ENCODE data around the gene TAF5. TPM values are rescaled to one million over a fixed set of nuclear protein-coding genes. Genes with fewer than 3 reads are reported as not detected.
"Not testable (repeated sequence)": the region's sequence is repeated elsewhere in the genome, so short reads cannot be mapped to it uniquely, and the experiment has no call there.

TAF5 gene
- total and polyA plus RNA-seq, 2 experiments from 2014 or later: 1.7 to 4.0 TPM

DNA sequence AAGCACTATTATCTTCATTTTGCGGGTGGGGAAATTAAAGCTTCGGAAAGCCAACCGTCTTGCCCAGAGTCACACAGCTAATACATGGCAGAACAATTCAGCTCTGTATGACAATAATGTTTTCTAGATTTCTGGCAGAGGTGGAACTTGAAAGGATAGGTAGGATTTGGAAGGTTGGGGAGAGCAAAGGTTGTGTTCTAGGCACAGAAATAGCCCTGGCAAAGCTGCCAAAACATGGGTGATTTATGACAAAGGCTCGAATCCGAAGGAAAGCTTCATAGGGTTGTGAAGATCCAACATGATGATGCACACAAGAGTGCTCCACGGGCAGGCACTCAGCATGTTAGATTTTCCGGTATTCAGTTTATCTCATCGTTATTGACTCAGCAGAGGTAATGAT lies 47.8 kb downstream of the TAF5 start:
- Histone ChIP-seq H3F3A (ENCODE audit: insufficient read depth) (0 out of 2 replicates have a peak, but pooled peaks cover 10% of the 10 kb centered on the region), H3K9me3 (ENCODE audit: low read depth) (no peaks in the 10 kb centered on the region), H3K27ac (no peak overlapping the region), H3K9ac (no peak overlapping the region), H3K4me3 (no peak overlapping the region), H3K36me3 (ENCODE audit: low read depth) (peaks cover 64% of the 10 kb centered on the region), H3K79me2 (ENCODE audit: insufficient read depth) (0 out of 2 replicates have a peak, but pooled peaks cover 5% of the 10 kb centered on the region), H4K20me1 (ENCODE audit: insufficient read depth) (no peaks in the 10 kb centered on the region), H3K9me2 (ENCODE audit: insufficient read depth) (no peaks in the 10 kb centered on the region), H3K4me2 (ENCODE audit: unreplicated experiment) (no peak overlapping the region), H3K4me1 (ENCODE audit: insufficient read depth) (no peaks in the 10 kb centered on the region), H2AFZ (no peak overlapping the region), H3K27me3 (replicated peaks; ENCODE audit: insufficient read depth) (no peaks in the 10 kb centered on the region)
- TF ChIP-seq EZH2phosphoT487 (IDR thresholded peaks at IDR 0.05; ENCODE audit: insufficient read depth, low read depth): no peak
- no peak for TF ChIP-seq EZH2 (IDR thresholded peaks at IDR 0.05; ENCODE audit: insufficient read depth, poor library complexity, severe bottlenecking)
- DNase-seq: no peak
- 68 to 70% methylated on average over 8 of the region's 8 CpGs for WGBS, 2 experiments (ENCODE audit: low coverage in 1 of 2, low lambda C conversion rate in 2 of 2, missing lambda C conversion rate in 2 of 2)
- in situ Hi-C loops (cut with MboI): loop anchor here (10.0 kb wide), 1 partner anchor 69 kb away; no protein-coding TSS in a partner anchor

DNA sequence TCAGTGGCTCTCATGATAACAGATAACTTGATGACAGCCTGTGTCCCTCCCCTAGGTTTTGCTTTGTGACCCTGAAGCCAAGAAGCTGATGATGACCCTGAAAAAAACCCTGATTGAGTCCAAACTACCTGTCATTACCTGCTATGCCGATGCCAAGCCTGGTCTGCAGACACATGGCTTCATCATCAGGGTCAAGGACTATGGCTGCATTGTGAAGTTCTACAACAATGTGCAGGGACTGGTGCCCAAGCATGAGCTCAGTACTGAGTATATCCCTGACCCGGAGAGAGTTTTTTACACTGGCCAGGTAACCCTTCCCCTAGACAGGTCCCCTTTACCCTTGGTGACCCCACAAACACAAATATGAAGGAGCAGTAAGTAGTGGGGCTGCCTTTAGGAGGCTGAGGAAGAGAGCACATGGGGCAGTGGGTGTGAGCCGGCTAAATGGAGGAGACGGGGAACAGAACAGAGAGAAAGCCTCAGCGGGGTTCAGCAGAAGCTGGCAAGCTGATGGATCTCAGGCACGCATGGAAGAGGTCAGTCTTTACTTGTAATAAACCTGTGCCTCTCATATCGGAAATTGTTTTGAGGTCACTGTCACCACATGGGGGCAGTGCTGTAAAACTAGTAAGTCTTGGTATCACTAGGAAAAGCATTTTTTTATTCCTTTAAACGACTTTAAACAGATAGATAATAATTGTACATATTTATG lies 48.8 kb downstream of the TAF5 start:
- TF ChIP-seq EZH2phosphoT487 (IDR thresholded peaks at IDR 0.05; ENCODE audit: insufficient read depth, low read depth) (no peak), EZH2 (IDR thresholded peaks at IDR 0.05; ENCODE audit: insufficient read depth, poor library complexity, severe bottlenecking) (no peak)
- H3K4me1 ChIP-seq (ENCODE audit: insufficient read depth): no peaks in the 10 kb centered on the region
- H3K36me3 ChIP-seq (ENCODE audit: low read depth): peaks cover 61% of the 10 kb centered on the region
- H3K79me2 ChIP-seq (ENCODE audit: insufficient read depth): 0 out of 2 replicates have a peak, but pooled peaks cover 5% of the 10 kb centered on the region
- no peaks in the 10 kb centered on the region for H3K27me3 ChIP-seq (replicated peaks; ENCODE audit: insufficient read depth)
- H3K4me3 ChIP-seq: no peak overlapping the region
- 0 out of 2 replicates have a peak, but pooled peaks cover 10% of the 10 kb centered on the region for H3F3A ChIP-seq (ENCODE audit: insufficient read depth)
- peak; percentile 77 for DNase-seq
- WGBS, 2 experiments (ENCODE audit: low coverage in 1 of 2, low lambda C conversion rate in 2 of 2, missing lambda C conversion rate in 2 of 2): 37 to 39% methylated on average over 8 of the region's 8 CpGs
- no peak overlapping the region for H2AFZ ChIP-seq
- in situ Hi-C loops (cut with MboI): loop anchor here (10.0 kb wide), 1 partner anchor 68 kb away; no protein-coding TSS in a partner anchor
- H3K9ac ChIP-seq: no peak overlapping the region
- no peaks in the 10 kb centered on the region for H3K9me2 ChIP-seq (ENCODE audit: insufficient read depth)
- H3K4me2 ChIP-seq (ENCODE audit: unreplicated experiment): no peak overlapping the region
- H3K9me3 ChIP-seq (ENCODE audit: low read depth): no peaks in the 10 kb centered on the region
- no peaks in the 10 kb centered on the region for H4K20me1 ChIP-seq (ENCODE audit: insufficient read depth)
- no peak overlapping the region for H3K27ac ChIP-seq

DNA sequence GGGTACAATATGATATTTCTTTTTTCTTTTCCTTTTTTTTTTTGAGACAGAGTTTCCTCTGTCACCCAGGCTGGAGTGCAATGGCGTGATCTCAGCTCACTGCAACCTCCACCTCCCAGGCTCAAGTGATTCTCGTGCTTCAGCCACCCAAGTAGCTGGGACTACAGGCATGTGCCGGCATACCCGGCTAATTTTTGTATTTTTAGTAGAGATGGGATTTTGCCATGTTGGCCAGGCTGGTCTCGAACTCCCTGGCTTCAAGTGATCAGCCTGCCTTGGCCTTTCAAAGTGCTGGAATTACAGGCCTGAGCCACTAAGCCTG lies 49.3 kb downstream of the TAF5 start:
- H2AFZ ChIP-seq; H3K4me3 ChIP-seq; H3K9me3 ChIP-seq (ENCODE audit: low read depth); H3F3A ChIP-seq (ENCODE audit: insufficient read depth); H3K9ac ChIP-seq; H3K27ac ChIP-seq; H3K27me3 ChIP-seq (replicated peaks; ENCODE audit: insufficient read depth); H4K20me1 ChIP-seq (ENCODE audit: insufficient read depth); H3K9me2 ChIP-seq (ENCODE audit: insufficient read depth); H3K79me2 ChIP-seq (ENCODE audit: insufficient read depth); H3K4me1 ChIP-seq (ENCODE audit: insufficient read depth); H3K4me2 ChIP-seq (ENCODE audit: unreplicated experiment); DNase-seq: not testable (repeated sequence)
- 75 to 81% methylated on average over 5 of the region's 5 CpGs for WGBS, 2 experiments (ENCODE audit: low coverage in 1 of 2, low lambda C conversion rate in 2 of 2, missing lambda C conversion rate in 2 of 2)
- H3K36me3 ChIP-seq (ENCODE audit: low read depth): peaks cover 59% of the 10 kb centered on the region
- in situ Hi-C loops (cut with MboI): loop anchor here (10.0 kb wide), 1 partner anchor 68 kb away; no protein-coding TSS in a partner anchor

- Histone ChIP-seq H3K4me2 (ENCODE audit: unreplicated experiment) (no peak overlapping the region), H3K9me2 (ENCODE audit: insufficient read depth) (no peaks in the 10 kb centered on the region), H3K27ac (no peak overlapping the region), H3K9me3 (ENCODE audit: low read depth) (no peaks in the 10 kb centered on the region), H3K9ac (no peak overlapping the region), H3K4me3 (no peak overlapping the region), H4K20me1 (ENCODE audit: insufficient read depth) (no peaks in the 10 kb centered on the region), H3K27me3 (replicated peaks; ENCODE audit: insufficient read depth) (no peaks in the 10 kb centered on the region), H3F3A (ENCODE audit: insufficient read depth) (0 out of 2 replicates have a peak, but pooled peaks cover 10% of the 10 kb centered on the region), H3K36me3 (ENCODE audit: low read depth) (peaks cover 63% of the 10 kb centered on the region), H3K79me2 (ENCODE audit: insufficient read depth) (0 out of 2 replicates have a peak, but pooled peaks cover 5% of the 10 kb centered on the region), H2AFZ (no peak overlapping the region), H3K4me1 (ENCODE audit: insufficient read depth) (no peaks in the 10 kb centered on the region)
- no peak for TF ChIP-seq EZH2phosphoT487 (IDR thresholded peaks at IDR 0.05; ENCODE audit: insufficient read depth, low read depth)
- TF ChIP-seq EZH2 (IDR thresholded peaks at IDR 0.05; ENCODE audit: insufficient read depth, poor library complexity, severe bottlenecking): no peak
- in situ Hi-C loops (cut with MboI): loop anchor here (10.0 kb wide), 1 partner anchor 67 kb away; no protein-coding TSS in a partner anchor
- no peak for DNase-seq
- 77 to 80% methylated on average over 5 of the region's 5 CpGs for WGBS, 2 experiments (ENCODE audit: low coverage in 1 of 2, low lambda C conversion rate in 2 of 2, missing lambda C conversion rate in 2 of 2)
Measured at GRCh38 chr10:103417601-103418000, 49.8 kb downstream of the TAF5 start.

All from GM23248 (cell line).